Liver (tissue), 3 donors: ENCODE measurements around the gene GIMAP1.

Experiments used
- EGR1 ChIP-seq, 2 donors: IDR thresholded peaks; 2 replicates each; pipeline ENCODE4 v1.6.1; 2016 to 2018; ENCODE audit warnings: antibody characterized with exemption in 2 of 2, low read depth in 2 of 2
- FOXA1 ChIP-seq: IDR thresholded peaks from 2 replicates; pipeline ENCODE4 v1.6.1; 2016; ENCODE audit warnings: antibody characterized with exemption
- GABPA ChIP-seq, 2 donors: IDR thresholded peaks in 1 of 2; conservative IDR thresholded peaks in 1 of 2; 2 replicates each; pipeline ENCODE4 v1.6.1; 2016; ENCODE audit warnings: antibody characterized with exemption in 2 of 2, mild to moderate bottlenecking in 1 of 2, moderate library complexity in 1 of 2
- HNF4A ChIP-seq, 2 donors: conservative IDR thresholded peaks; 2 replicates each; pipeline ENCODE4 v1.6.1; 2016; ENCODE audit warnings: antibody characterized with exemption in 2 of 2, mild to moderate bottlenecking in 2 of 2
- HNF4G ChIP-seq: IDR thresholded peaks from 2 replicates; pipeline ENCODE4 v1.6.1; 2016; ENCODE audit warnings: antibody characterized with exemption
- JUND ChIP-seq, 2 donors: IDR thresholded peaks; 2 replicates each; pipeline ENCODE4 v1.6.1; 2016; ENCODE audit warnings: antibody characterized with exemption in 2 of 2
- RXRA ChIP-seq, 2 donors: IDR thresholded peaks; 2 replicates each; pipeline ENCODE4 v1.6.1; 2017 to 2018; ENCODE audit warnings: antibody characterized with exemption in 2 of 2, mild to moderate bottlenecking in 1 of 2
- SP1 ChIP-seq: IDR thresholded peaks from 2 replicates; pipeline ENCODE4 v1.6.1; 2018; ENCODE audit warnings: antibody characterized with exemption, mild to moderate bottlenecking
- TAF1 ChIP-seq: conservative IDR thresholded peaks from 2 replicates; pipeline ENCODE4 v1.6.1; 2016; ENCODE audit warnings: antibody characterized with exemption, mild to moderate bottlenecking
- TF ChIP-seq, protein P1 (sequence below): fragments of 150-350 bp; IDR thresholded peaks from 2 replicates; pipeline ENCODE4 v1.5.1; 2017; ENCODE audit warnings: improper control_type of control experiment, low read depth, low read length; ENCODE audit not compliant: missing input control
- TF ChIP-seq, protein P2 (sequence below): IDR thresholded peaks from 2 replicates; pipeline ENCODE4 v1.6.1; 2016; ENCODE audit warnings: antibody characterized with exemption, mild to moderate bottlenecking
- TF ChIP-seq, protein P3 (sequence below): IDR thresholded peaks from 2 replicates; pipeline ENCODE4 v1.6.1; 2016; ENCODE audit warnings: antibody characterized with exemption
- donor health status: healthy.
- donor health status: healthy.

DNA sequence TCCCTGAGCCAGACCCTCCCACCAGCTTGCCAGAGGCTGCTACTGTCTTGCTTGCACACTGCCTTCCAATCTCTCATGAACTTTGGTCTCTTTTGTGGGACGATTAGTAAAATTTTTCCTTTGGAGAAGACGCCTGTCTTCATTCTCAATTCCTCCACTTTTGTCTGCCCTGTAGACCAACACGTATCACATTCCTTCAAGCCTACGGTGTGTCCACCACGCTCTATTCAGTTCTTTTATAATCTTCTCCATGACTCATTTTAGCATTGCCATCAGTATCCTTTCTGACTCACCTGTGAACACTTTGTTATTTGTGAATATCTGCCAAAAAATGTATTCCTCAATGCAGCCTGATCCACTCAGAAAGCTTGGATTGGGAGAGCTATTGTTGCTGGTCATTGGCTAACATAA is 22.2 kb downstream of the GIMAP1 start:
- TF ChIP-seq SP1 (no peak), TAF1 (no peak), HNF4A (conservative IDR thresholded peaks at IDR 0.05) (no peak), HNF4G (peak; percentile 12), GABPA (IDR thresholded peaks at IDR 0.05 in 1 of 2, conservative IDR thresholded peaks at IDR 0.05 in 1 of 2) (no peak), EGR1 (IDR thresholded peaks at IDR 0.05; ENCODE audit: low read depth in 2 of 2) (no peak), FOXA1 (no peak), JUND (IDR thresholded peaks at IDR 0.05) (no peak), RXRA (IDR thresholded peaks at IDR 0.05) (no peak)
- TF ChIP-seq, protein P1, sequence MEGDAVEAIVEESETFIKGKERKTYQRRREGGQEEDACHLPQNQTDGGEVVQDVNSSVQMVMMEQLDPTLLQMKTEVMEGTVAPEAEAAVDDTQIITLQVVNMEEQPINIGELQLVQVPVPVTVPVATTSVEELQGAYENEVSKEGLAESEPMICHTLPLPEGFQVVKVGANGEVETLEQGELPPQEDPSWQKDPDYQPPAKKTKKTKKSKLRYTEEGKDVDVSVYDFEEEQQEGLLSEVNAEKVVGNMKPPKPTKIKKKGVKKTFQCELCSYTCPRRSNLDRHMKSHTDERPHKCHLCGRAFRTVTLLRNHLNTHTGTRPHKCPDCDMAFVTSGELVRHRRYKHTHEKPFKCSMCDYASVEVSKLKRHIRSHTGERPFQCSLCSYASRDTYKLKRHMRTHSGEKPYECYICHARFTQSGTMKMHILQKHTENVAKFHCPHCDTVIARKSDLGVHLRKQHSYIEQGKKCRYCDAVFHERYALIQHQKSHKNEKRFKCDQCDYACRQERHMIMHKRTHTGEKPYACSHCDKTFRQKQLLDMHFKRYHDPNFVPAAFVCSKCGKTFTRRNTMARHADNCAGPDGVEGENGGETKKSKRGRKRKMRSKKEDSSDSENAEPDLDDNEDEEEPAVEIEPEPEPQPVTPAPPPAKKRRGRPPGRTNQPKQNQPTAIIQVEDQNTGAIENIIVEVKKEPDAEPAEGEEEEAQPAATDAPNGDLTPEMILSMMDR = no peak
- TF ChIP-seq, protein P2, sequence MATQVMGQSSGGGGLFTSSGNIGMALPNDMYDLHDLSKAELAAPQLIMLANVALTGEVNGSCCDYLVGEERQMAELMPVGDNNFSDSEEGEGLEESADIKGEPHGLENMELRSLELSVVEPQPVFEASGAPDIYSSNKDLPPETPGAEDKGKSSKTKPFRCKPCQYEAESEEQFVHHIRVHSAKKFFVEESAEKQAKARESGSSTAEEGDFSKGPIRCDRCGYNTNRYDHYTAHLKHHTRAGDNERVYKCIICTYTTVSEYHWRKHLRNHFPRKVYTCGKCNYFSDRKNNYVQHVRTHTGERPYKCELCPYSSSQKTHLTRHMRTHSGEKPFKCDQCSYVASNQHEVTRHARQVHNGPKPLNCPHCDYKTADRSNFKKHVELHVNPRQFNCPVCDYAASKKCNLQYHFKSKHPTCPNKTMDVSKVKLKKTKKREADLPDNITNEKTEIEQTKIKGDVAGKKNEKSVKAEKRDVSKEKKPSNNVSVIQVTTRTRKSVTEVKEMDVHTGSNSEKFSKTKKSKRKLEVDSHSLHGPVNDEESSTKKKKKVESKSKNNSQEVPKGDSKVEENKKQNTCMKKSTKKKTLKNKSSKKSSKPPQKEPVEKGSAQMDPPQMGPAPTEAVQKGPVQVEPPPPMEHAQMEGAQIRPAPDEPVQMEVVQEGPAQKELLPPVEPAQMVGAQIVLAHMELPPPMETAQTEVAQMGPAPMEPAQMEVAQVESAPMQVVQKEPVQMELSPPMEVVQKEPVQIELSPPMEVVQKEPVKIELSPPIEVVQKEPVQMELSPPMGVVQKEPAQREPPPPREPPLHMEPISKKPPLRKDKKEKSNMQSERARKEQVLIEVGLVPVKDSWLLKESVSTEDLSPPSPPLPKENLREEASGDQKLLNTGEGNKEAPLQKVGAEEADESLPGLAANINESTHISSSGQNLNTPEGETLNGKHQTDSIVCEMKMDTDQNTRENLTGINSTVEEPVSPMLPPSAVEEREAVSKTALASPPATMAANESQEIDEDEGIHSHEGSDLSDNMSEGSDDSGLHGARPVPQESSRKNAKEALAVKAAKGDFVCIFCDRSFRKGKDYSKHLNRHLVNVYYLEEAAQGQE = no peak
- TF ChIP-seq, protein P3, sequence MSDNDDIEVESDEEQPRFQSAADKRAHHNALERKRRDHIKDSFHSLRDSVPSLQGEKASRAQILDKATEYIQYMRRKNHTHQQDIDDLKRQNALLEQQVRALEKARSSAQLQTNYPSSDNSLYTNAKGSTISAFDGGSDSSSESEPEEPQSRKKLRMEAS = no peak
